ENCODE results near the gene BAZ1A. TPM values are rescaled to one million over a fixed set of nuclear protein-coding genes. Genes with fewer than 3 reads are reported as not detected.

The BAZ1A gene
- total and polyA plus RNA-seq, 2 of the 8 experiments (the other 6 are each of a cell fraction or from before 2014, with no cell fraction given) = 8.0 to 23.1 TPM

DNA sequence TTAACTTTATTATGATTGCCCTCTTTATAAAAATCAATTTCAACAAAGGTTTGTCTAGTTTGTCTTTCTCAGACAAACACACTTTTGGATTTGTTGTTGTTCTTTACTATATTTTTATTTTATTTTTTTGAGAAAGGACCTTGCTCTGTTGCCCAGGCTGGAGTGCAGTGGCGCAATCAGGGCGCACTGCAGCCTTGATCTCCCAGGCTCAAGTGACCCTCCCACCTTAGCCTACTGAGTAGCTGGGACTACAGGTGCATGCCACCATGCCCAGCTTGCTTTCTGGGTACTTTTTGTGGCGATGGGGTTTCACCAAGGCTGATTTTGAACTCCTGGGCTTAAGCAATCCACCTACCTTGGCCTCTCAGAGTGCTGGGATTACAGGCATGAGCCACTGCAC, 96.4 kb downstream of the BAZ1A start:
- Histone ChIP-seq H4K8ac (ENCODE audit: extremely low read depth, insufficient read depth, low read length) (no peak overlapping the region), H3K4me1 (replicated peaks in 1 of 4; ENCODE audit: control insufficient read depth in 3 of 4, insufficient read depth in 4 of 4, low read length in 3 of 4) (no peaks in the 10 kb centered on the region), H4K5ac (ENCODE audit: insufficient read length, low read depth, low read length) (no peak overlapping the region), H3K27me3 (replicated peaks in 1 of 4; ENCODE audit: control insufficient read depth in 3 of 4, extremely low read depth in 1 of 4, insufficient read depth in 3 of 4, low read length in 3 of 4) (no peaks in the 10 kb centered on the region), H3K9me3 (ENCODE audit: insufficient read depth in 2 of 2, low read depth in 1 of 2, low read length in 1 of 2) (no peaks in the 10 kb centered on the region), H3K14ac (ENCODE audit: insufficient read length) (no peak overlapping the region), H3K79me1 (ENCODE audit: low read depth, low read length) (no peaks in the 10 kb centered on the region), H3K4me2 (ENCODE audit: insufficient read depth in 1 of 2, low read depth in 2 of 2, low read length in 2 of 2) (no peak overlapping the region), H2AFZ (ENCODE audit: low read length) (no peak overlapping the region), H2BK5ac (ENCODE audit: low read depth, low read length) (no peak overlapping the region), H2BK12ac (ENCODE audit: low read depth, low read length) (no peak overlapping the region), H3K23ac (ENCODE audit: insufficient read length) (no peak overlapping the region), H3K9ac (replicated peaks in 1 of 4; ENCODE audit: extremely low read depth in 1 of 4, low read depth in 3 of 4, low read length in 3 of 4) (no peak overlapping the region), H2AK5ac (ENCODE audit: low read depth, low read length) (no peak overlapping the region), H3K4me3 (ENCODE audit: extremely low read depth in 1 of 4, insufficient read depth in 2 of 4, low read depth in 3 of 4, low read length in 4 of 4) (no peak overlapping the region), H4K91ac (replicated peaks; ENCODE audit: insufficient read length, low read length) (no peak overlapping the region), H3K79me2 (ENCODE audit: control insufficient read depth in 1 of 2, insufficient read depth in 2 of 2, low read length in 2 of 2) (no peaks in the 10 kb centered on the region), H3K27ac (ENCODE audit: low read depth, low read length) (no peak overlapping the region), H2BK20ac (ENCODE audit: low read length) (no peak overlapping the region), H2BK15ac (ENCODE audit: low read length) (no peak overlapping the region), H3K18ac (ENCODE audit: extremely low read depth, low read length) (no peak overlapping the region), H3K23me2 (ENCODE audit: low read depth, low read length) (no peaks in the 10 kb centered on the region), H3K56ac (replicated peaks; ENCODE audit: insufficient read length, low read depth, low read length) (no peak overlapping the region), H3K36me3 (ENCODE audit: control insufficient read depth in 2 of 4, insufficient read depth in 4 of 4, low read length in 3 of 4) (peaks cover 0 to 27% (median 10%) of the 10 kb centered on the region in 4 experiments; a peak in 4 of 8 replicates), H4K20me1 (replicated peaks in 1 of 2; ENCODE audit: control insufficient read depth in 1 of 2, insufficient read depth in 2 of 2, low read length in 2 of 2) (peaks cover 0 to 2% of the 10 kb centered on the region in 2 experiments), H2BK120ac (replicated peaks; ENCODE audit: low read depth, low read length) (no peak overlapping the region), H3K4ac (replicated peaks; ENCODE audit: insufficient read length, low read depth, low read length) (no peak overlapping the region)
- FAIRE-seq = no peak
- DNase-seq (ENCODE audit: low read depth in 1 of 2, low spot score in 2 of 2) = no peak
- ChIA-PET POLR2A (ENCODE audit: partially characterized antibody) (no interaction called here), CTCF (ENCODE audit: partially characterized antibody) (interaction anchor here (3.2 kb wide), 1 partner anchor 12 kb away, joined by 12 read pairs; no protein-coding TSS in a partner anchor)
- WGBS, 2 experiments (ENCODE audit: extremely low coverage in 1 of 2, insufficient coverage in 1 of 2, insufficient read length in 1 of 2, insufficient replicate concordance in 2 of 2, low coverage in 1 of 2, low lambda C conversion rate in 2 of 2, missing lambda C conversion rate in 1 of 2) = 81% methylated on average over 3 of the region's 3 CpGs; no CpG with 5 or more reads in 1 of the 2 experiments
